ENCODE data around the gene INSL6. TPM values are rescaled to one million over a fixed set of nuclear protein-coding genes. Genes with fewer than 3 reads are reported as not detected.

INSL6 gene
- total RNA-seq, 1 experiment from 2014 or later: not detected

GRCh38 chr9:5195463-5195862 is 10.0 kb upstream of the INSL6 start:
- Histone ChIP-seq H3T11ph (ENCODE audit: low read length) (no peak overlapping the region), H2AFZ (ENCODE audit: low read length) (no peak overlapping the region), H3K18ac (ENCODE audit: insufficient read length, low read depth, low read length) (no peak overlapping the region), H3K79me2 (ENCODE audit: insufficient read depth, low read length) (no peaks in the 10 kb centered on the region), H2BK20ac (ENCODE audit: low read depth, low read length, poor library complexity, severe bottlenecking) (no peak overlapping the region), H3K56ac (ENCODE audit: insufficient read length, low read depth, low read length) (no peak overlapping the region), H3K14ac (ENCODE audit: insufficient read depth, low read length) (no peak overlapping the region), H2BK5ac (ENCODE audit: insufficient read length, low read length) (no peak overlapping the region), H4K5ac (ENCODE audit: insufficient read length, low read depth, low read length) (no peak overlapping the region), H4K91ac (ENCODE audit: insufficient read length, low read depth, low read length) (no peak overlapping the region), H3K4me2 (ENCODE audit: insufficient read depth, insufficient read length, low read length) (no peak overlapping the region), H3K4ac (ENCODE audit: low read depth, low read length) (no peak overlapping the region), H3K4me1 (ENCODE audit: insufficient read depth, low read length) (no peaks in the 10 kb centered on the region), H2BK12ac (ENCODE audit: insufficient read length, low read depth, low read length) (no peak overlapping the region), H2BK15ac (ENCODE audit: low read depth, low read length) (no peak overlapping the region), H4K8ac (replicated peaks; ENCODE audit: insufficient read length, low read depth, low read length) (no peak overlapping the region), H3K79me1 (ENCODE audit: insufficient read depth, low read depth, low read length, poor library complexity, severe bottlenecking) (no peaks in the 10 kb centered on the region), H3K23me2 (ENCODE audit: insufficient read length, low read depth, low read length, poor library complexity, severe bottlenecking) (no peaks in the 10 kb centered on the region), H3K23ac (ENCODE audit: insufficient read length, low read depth, low read length) (no peak overlapping the region), H3K27me3 (ENCODE audit: insufficient read depth, low read length) (no peaks in the 10 kb centered on the region), H3K9ac (ENCODE audit: extremely low read depth, insufficient read length, low read length) (no peak overlapping the region), H4K20me1 (ENCODE audit: control insufficient read depth, insufficient read depth, insufficient read length) (no peaks in the 10 kb centered on the region), H2BK120ac (ENCODE audit: low read depth, low read length, poor library complexity, severe bottlenecking) (no peak overlapping the region), H2AK5ac (ENCODE audit: insufficient read length, low read length) (no peak overlapping the region), H3K27ac (ENCODE audit: insufficient read length, low read depth, low read length) (no peak overlapping the region), H3K9me3 (ENCODE audit: control insufficient read depth, low read depth, low read length) (no peaks in the 10 kb centered on the region)
- Mint-ChIP-seq H3K4me1 (0 out of 4 replicates have a peak, but pooled peaks cover 0 to 3% of the 10 kb centered on the region in 2 experiments), H3K27me3 (ENCODE audit: low read depth) (no peaks in the 10 kb centered on the region), H3K4me3 (no peak overlapping the region; a peak in 1 of 5 replicates), H3K9me3 (peaks cover 0 to 5% of the 10 kb centered on the region in 2 experiments; a peak in 2 of 5 replicates), H3K36me3 (ENCODE audit: insufficient read depth in 1 of 3, low read depth in 3 of 3) (no peaks in the 10 kb centered on the region), H3K27ac (no peak overlapping the region)
- WGBS (ENCODE audit: extremely low coverage, insufficient read length, low lambda C conversion rate): no CpG with 5 or more reads among the region's 1 CpG
- no peak for TF ChIP-seq CTCF (conservative IDR thresholded peaks at IDR 0.05)
- DNase-seq: no peak

Measured in H9 (cell line).